ENCODE results near the gene PSEN1. TPM values are rescaled to one million over a fixed set of nuclear protein-coding genes. Genes with fewer than 3 reads are reported as not detected.

PSEN1 gene
- total and polyA plus RNA-seq, 10 of the 15 experiments (the other 5 are each of a cell fraction or from before 2014, with no cell fraction given) = 8.9 to 32.3 (median 21.8) TPM

- ChIA-PET SMC1A (ENCODE audit: uncharacterized antibody, unreplicated experiment) (no interaction called here), RAD21 (ENCODE audit: unreplicated experiment) (no interaction called here), POLR2A (no interaction called here), CTCF (no interaction called here)
- Histone ChIP-seq H3K27ac (ENCODE audit: control insufficient read depth, insufficient read depth) (no peak overlapping the region), H3K9me3 (replicated peaks; ENCODE audit: control insufficient read depth, insufficient read depth, low read length) (no peaks in the 10 kb centered on the region), H3K9ac (ENCODE audit: control insufficient read depth, insufficient read depth, low read length) (no peak overlapping the region), H3K27me3 (replicated peaks in 1 of 2; ENCODE audit: control insufficient read depth in 2 of 2, insufficient read depth in 2 of 2, low read length in 1 of 2) (no peaks in the 10 kb centered on the region), H4K20me1 (ENCODE audit: control insufficient read depth, insufficient read depth) (no peaks in the 10 kb centered on the region), H3K4me3 (no peak overlapping the region), H3K79me2 (ENCODE audit: control insufficient read depth, insufficient read depth, low read length) (peaks cover 4% of the 10 kb centered on the region; the same call in 1 of the 2 replicates), H3K36me3 (ENCODE audit: control insufficient read depth in 2 of 2, insufficient read depth in 2 of 2, low read length in 1 of 2) (no peaks in the 10 kb centered on the region; a peak in 1 of 4 replicates), H3K4me1 (ENCODE audit: control insufficient read depth, insufficient read depth, low read length) (peaks cover 25% of the 10 kb centered on the region), H3K4me2 (ENCODE audit: control insufficient read depth, insufficient read depth) (no peak overlapping the region), H2AFZ (ENCODE audit: control insufficient read depth, low read depth, low read length) (no peak overlapping the region)
- intact Hi-C loops (cut with micrococcal nuclease; ENCODE audit: unreplicated experiment) = no loop called here
- 93% methylated on average over 29 of the region's 30 CpGs for WGBS (ENCODE audit: insufficient coverage, insufficient replicate concordance, low lambda C conversion rate, missing lambda C conversion rate)
- BruUV-seq (replicated peaks) = no TSS peak
- TF ChIP-seq SUPT20H (IDR thresholded peaks at IDR 0.05; ENCODE audit: borderline replicate concordance, control insufficient read depth, low read depth, low read length) = no peak
- TF ChIP-seq LARP7 (IDR thresholded peaks at IDR 0.05) = no peak
- no peak for TF ChIP-seq HDGF (IDR thresholded peaks at IDR 0.05)
- no peak for TF ChIP-seq TCF3 (IDR thresholded peaks at IDR 0.05; ENCODE audit: borderline replicate concordance, insufficient read depth, low read depth, low read length)
- TF ChIP-seq ZNF592 (IDR thresholded peaks at IDR 0.05) = no peak
- no peak for TF ChIP-seq TCF7 (IDR thresholded peaks at IDR 0.05; ENCODE audit: borderline replicate concordance)
- no peak for TF ChIP-seq MTA2 (IDR thresholded peaks at IDR 0.05; ENCODE audit: low read depth)
- no peak for TF ChIP-seq POLR2AphosphoS2 (IDR thresholded peaks at IDR 0.05; ENCODE audit: low read depth, low read length)
- no peak for TF ChIP-seq BRCA1 (IDR thresholded peaks at IDR 0.05; ENCODE audit: low read depth, low read length)
- TF ChIP-seq GABPA (IDR thresholded peaks at IDR 0.05; ENCODE audit: low read depth) = no peak
- TF ChIP-seq E2F8 (IDR thresholded peaks at IDR 0.05; ENCODE audit: low read depth, partially characterized antibody) = no peak
- TF ChIP-seq SP1 (IDR thresholded peaks at IDR 0.05; ENCODE audit: low read depth, low read length) = no peak
- DNase-seq (ENCODE audit: low read depth, low spot score) = no peak
- in situ Hi-C loops (cut with MboI) = no loop called here
- no peak for FAIRE-seq
- no peak for ATAC-seq
Measured at GRCh38 chr14:73251516-73252215, 115.4 kb downstream of the PSEN1 start.

Data from GM12878 (cell line).